HepG2 (cell line): ENCODE data around the gene NDUFS2. TPM values are rescaled to one million over a fixed set of nuclear protein-coding genes. Genes with fewer than 3 reads are reported as not detected.

ENCODE experiments used
- AHR ChIP-seq: IDR thresholded peaks from 2 replicates; pipeline ENCODE4 v1.6.1; 2018; ENCODE audit warnings: missing genetic modification reagents, missing compliant biosample characterization
- ARNT2 ChIP-seq: sonication (generic); formaldehyde crosslinking; IDR thresholded peaks from 2 replicates; pipeline ENCODE4 v1.8.0; 2022; ENCODE audit warnings: mild to moderate bottlenecking, low read depth, missing genetic modification reagents, moderate library complexity
- ATF1 ChIP-seq: IDR thresholded peaks from 2 replicates; pipeline ENCODE4 v1.6.1; 2016; ENCODE audit warnings: mild to moderate bottlenecking, control low read depth
- ATF5 ChIP-seq: sonication (generic); formaldehyde crosslinking; IDR thresholded peaks from 2 replicates; pipeline ENCODE4 v1.4.0; 2020; ENCODE audit warnings: mild to moderate bottlenecking, low read depth, missing genetic modification reagents
- BCL6 ChIP-seq: IDR thresholded peaks from 2 replicates; pipeline ENCODE4 v1.6.1; 2016; ENCODE audit warnings: missing genetic modification reagents, missing compliant biosample characterization
- ELK4 ChIP-seq: sonication (generic); formaldehyde crosslinking; IDR thresholded peaks from 2 replicates; pipeline ENCODE4 v1.9.0; 2021; ENCODE audit warnings: missing genetic modification reagents, borderline replicate concordance
- FOXJ3 ChIP-seq: sonication (generic); formaldehyde crosslinking; IDR thresholded peaks from 2 replicates; pipeline ENCODE4 v1.4.0; 2020; ENCODE audit warnings: missing genetic modification reagents, mild to moderate bottlenecking, borderline replicate concordance
- FOXK1 ChIP-seq: sonication (generic); formaldehyde crosslinking; IDR thresholded peaks from 2 replicates; pipeline ENCODE4 v1.4.0; 2020; ENCODE audit warnings: low read depth, missing genetic modification reagents, borderline replicate concordance
- GFI1 ChIP-seq: sonication (generic); formaldehyde crosslinking; IDR thresholded peaks from 2 replicates; pipeline ENCODE4 v1.5.0; 2020; ENCODE audit warnings: missing genetic modification reagents, mild to moderate bottlenecking, borderline replicate concordance
- KDM5A ChIP-seq: fragments of 200-600 bp; sonication (generic); IDR thresholded peaks from 2 replicates; pipeline ENCODE4 v1.7.0; 2018; ENCODE audit warnings: antibody characterized with exemption, mild to moderate bottlenecking, low read length, borderline replicate concordance
- RCOR2 ChIP-seq: IDR thresholded peaks from 2 replicates; pipeline ENCODE4 v1.6.1; 2016; ENCODE audit warnings: missing biosample characterization, missing genetic modification reagents
- SIN3B ChIP-seq: fragments of 150-350 bp; IDR thresholded peaks from 2 replicates; pipeline ENCODE4 v1.6.1; 2014; ENCODE audit warnings: low read length
- ZMYM4 ChIP-seq: sonication (generic); formaldehyde crosslinking; IDR thresholded peaks from 2 replicates; pipeline ENCODE4 v1.8.1; 2023; ENCODE audit warnings: mild to moderate bottlenecking, missing genetic modification reagents
- ZNF124 ChIP-seq: sonication (generic); formaldehyde crosslinking; IDR thresholded peaks from 2 replicates; pipeline ENCODE4 v1.4.0; 2020; ENCODE audit warnings: missing genetic modification reagents
- ZNF205 ChIP-seq: IDR thresholded peaks from 2 replicates; pipeline ENCODE4 v1.6.1; 2018; ENCODE audit warnings: missing biosample characterization, missing genetic modification reagents
- ZNF501 ChIP-seq: sonication (generic); formaldehyde crosslinking; IDR thresholded peaks from 2 replicates; pipeline ENCODE4 v1.5.1; 2020; ENCODE audit warnings: mild to moderate bottlenecking, moderate library complexity, missing genetic modification reagents
- ZNF616 ChIP-seq: sonication (generic); formaldehyde crosslinking; IDR thresholded peaks from 2 replicates; pipeline ENCODE4 v1.5.0; 2020; ENCODE audit warnings: low read depth, mild to moderate bottlenecking, missing genetic modification reagents
- ZNF7 ChIP-seq: IDR thresholded peaks from 2 replicates; pipeline ENCODE4 v1.6.1; 2016; ENCODE audit warnings: missing biosample characterization, missing genetic modification reagents
- ZNF773 ChIP-seq: sonication (generic); formaldehyde crosslinking; IDR thresholded peaks from 2 replicates; pipeline ENCODE4 v1.4.0; 2020; ENCODE audit warnings: missing genetic modification reagents, borderline replicate concordance
- polyA plus RNA-seq, 8 experiments: library from polyadenylated mRNA; depleted of rRNA in 3 of 8; stranded (reverse) in 7 of 8; unstranded in 1 of 8; fragments of >200 nt; fragmentation: Illumina TruSeq in 4 of 8; extraction: Trizol in 4 of 8; gene quantifications; 2 replicates each; pipeline versions ENCODE4 v1.2.1 to v1.2.3, GENCODE V29; 2011 to 2016; ENCODE audit warnings: low read depth in 4 of 8, missing spikeins in 1 of 8, mixed read lengths in 1 of 8; ENCODE audit not compliant: insufficient read depth in 1 of 8
- total RNA-seq, 5 experiments: library from RNA; depleted of rRNA; stranded (reverse); fragments of >200 nt; fragmentation: Illumina TruSeq; extraction: Trizol; gene quantifications; 2 replicates each; pipeline ENCODE4 v1.2.3, GENCODE V29; 2016; ENCODE audit warnings: low read depth in 1 of 5
- TF ChIP-seq, protein P1 (sequence below): sonication (generic); formaldehyde crosslinking; IDR thresholded peaks from 2 replicates; pipeline ENCODE4 v1.5.0; 2020; ENCODE audit warnings: missing genetic modification reagents
- TF ChIP-seq, protein P2 (sequence below): fragments of 450-650 bp; IDR thresholded peaks from 2 replicates; pipeline ENCODE4 v1.6.1; 2017; ENCODE audit warnings: mild to moderate bottlenecking
- TF ChIP-seq, protein P3 (sequence below): sonication (generic); formaldehyde crosslinking; IDR thresholded peaks from 2 replicates; pipeline ENCODE4 v1.4.0; 2020; ENCODE audit warnings: missing genetic modification reagents

NDUFS2 gene
- total and polyA plus RNA-seq, 2 of the 13 experiments (the other 11 are each of a cell fraction or from before 2014, with no cell fraction given): 89.9 to 118 TPM

- TF ChIP-seq, protein P1, sequence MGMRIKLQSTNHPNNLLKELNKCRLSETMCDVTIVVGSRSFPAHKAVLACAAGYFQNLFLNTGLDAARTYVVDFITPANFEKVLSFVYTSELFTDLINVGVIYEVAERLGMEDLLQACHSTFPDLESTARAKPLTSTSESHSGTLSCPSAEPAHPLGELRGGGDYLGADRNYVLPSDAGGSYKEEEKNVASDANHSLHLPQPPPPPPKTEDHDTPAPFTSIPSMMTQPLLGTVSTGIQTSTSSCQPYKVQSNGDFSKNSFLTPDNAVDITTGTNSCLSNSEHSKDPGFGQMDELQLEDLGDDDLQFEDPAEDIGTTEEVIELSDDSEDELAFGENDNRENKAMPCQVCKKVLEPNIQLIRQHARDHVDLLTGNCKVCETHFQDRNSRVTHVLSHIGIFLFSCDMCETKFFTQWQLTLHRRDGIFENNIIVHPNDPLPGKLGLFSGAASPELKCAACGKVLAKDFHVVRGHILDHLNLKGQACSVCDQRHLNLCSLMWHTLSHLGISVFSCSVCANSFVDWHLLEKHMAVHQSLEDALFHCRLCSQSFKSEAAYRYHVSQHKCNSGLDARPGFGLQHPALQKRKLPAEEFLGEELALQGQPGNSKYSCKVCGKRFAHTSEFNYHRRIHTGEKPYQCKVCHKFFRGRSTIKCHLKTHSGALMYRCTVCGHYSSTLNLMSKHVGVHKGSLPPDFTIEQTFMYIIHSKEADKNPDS (CRISPR knock-in tag): no peak
- no peak for TF ChIP-seq ATF5
- TF ChIP-seq AHR (CRISPR knock-in tag): no peak
- no peak for TF ChIP-seq ZNF205 (CRISPR knock-in tag)
- no peak for TF ChIP-seq ZNF616 (CRISPR knock-in tag)
- TF ChIP-seq SIN3B: no peak
- TF ChIP-seq ZMYM4: peak; percentile 30; the same call in 1 of the 2 replicates
- no peak for TF ChIP-seq ARNT2 (CRISPR knock-in tag)
- TF ChIP-seq BCL6 (CRISPR knock-in tag): no peak; the same call in 1 of the 2 replicates
- no peak for TF ChIP-seq RCOR2 (CRISPR knock-in tag)
- no peak for TF ChIP-seq ZNF773 (CRISPR knock-in tag)
- TF ChIP-seq FOXJ3 (CRISPR knock-in tag): no peak
- TF ChIP-seq ELK4 (CRISPR knock-in tag): no peak
- TF ChIP-seq FOXK1: no peak; the same call in 1 of the 2 replicates
- peak; percentile 66; the same call in 1 of the 2 replicates for TF ChIP-seq KDM5A
- TF ChIP-seq, protein P2, sequence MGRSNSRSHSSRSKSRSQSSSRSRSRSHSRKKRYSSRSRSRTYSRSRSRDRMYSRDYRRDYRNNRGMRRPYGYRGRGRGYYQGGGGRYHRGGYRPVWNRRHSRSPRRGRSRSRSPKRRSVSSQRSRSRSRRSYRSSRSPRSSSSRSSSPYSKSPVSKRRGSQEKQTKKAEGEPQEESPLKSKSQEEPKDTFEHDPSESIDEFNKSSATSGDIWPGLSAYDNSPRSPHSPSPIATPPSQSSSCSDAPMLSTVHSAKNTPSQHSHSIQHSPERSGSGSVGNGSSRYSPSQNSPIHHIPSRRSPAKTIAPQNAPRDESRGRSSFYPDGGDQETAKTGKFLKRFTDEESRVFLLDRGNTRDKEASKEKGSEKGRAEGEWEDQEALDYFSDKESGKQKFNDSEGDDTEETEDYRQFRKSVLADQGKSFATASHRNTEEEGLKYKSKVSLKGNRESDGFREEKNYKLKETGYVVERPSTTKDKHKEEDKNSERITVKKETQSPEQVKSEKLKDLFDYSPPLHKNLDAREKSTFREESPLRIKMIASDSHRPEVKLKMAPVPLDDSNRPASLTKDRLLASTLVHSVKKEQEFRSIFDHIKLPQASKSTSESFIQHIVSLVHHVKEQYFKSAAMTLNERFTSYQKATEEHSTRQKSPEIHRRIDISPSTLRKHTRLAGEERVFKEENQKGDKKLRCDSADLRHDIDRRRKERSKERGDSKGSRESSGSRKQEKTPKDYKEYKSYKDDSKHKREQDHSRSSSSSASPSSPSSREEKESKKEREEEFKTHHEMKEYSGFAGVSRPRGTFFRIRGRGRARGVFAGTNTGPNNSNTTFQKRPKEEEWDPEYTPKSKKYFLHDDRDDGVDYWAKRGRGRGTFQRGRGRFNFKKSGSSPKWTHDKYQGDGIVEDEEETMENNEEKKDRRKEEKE: no peak
- peak; percentile 65; the same call in 1 of the 2 replicates for TF ChIP-seq ZNF501 (CRISPR knock-in tag)
- TF ChIP-seq, protein P3, sequence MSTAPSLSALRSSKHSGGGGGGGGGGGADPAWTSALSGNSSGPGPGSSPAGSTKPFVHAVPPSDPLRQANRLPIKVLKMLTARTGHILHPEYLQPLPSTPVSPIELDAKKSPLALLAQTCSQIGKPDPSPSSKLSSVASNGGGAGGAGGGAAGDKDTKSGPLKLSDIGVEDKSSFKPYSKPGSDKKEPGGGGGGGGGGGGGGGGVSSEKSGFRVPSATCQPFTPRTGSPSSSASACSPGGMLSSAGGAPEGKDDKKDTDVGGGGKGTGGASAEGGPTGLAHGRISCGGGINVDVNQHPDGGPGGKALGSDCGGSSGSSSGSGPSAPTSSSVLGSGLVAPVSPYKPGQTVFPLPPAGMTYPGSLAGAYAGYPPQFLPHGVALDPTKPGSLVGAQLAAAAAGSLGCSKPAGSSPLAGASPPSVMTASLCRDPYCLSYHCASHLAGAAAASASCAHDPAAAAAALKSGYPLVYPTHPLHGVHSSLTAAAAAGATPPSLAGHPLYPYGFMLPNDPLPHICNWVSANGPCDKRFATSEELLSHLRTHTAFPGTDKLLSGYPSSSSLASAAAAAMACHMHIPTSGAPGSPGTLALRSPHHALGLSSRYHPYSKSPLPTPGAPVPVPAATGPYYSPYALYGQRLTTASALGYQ (CRISPR knock-in tag): no peak
- TF ChIP-seq ATF1 (CRISPR knock-in tag): peak; percentile 70
- peak; percentile 10; the same call in 1 of the 2 replicates for TF ChIP-seq GFI1
- no peak for TF ChIP-seq ZNF7 (CRISPR knock-in tag)
- no peak for TF ChIP-seq ZNF124 (CRISPR knock-in tag)
These were observed 23.6 kb downstream of the NDUFS2 start, which contains the start of gene TOMM40L (continued) for GRCh38 chr1:161225534-161226319.
